Colonic mucosa (tissue), 4 donors: ENCODE data around the gene PEDS1. TPM values are rescaled to one million over a fixed set of nuclear protein-coding genes. Genes with fewer than 3 reads are reported as not detected.
A peak's percentile ranks its signal among the peaks of the same experiment; 100 is the strongest.

Source experiments
- DNase-seq: peaks from one replicate; pipeline ENCODE4 v3.0.0-alpha.2; 2020
- H3K27ac ChIP-seq: fragments of 200-600 bp; one replicate; pipeline ENCODE4 v1.8.0; 2021
- H3K27me3 ChIP-seq: fragments of 200-600 bp; one replicate; pipeline ENCODE4 v1.8.0; 2021
- H3K36me3 ChIP-seq: fragments of 200-600 bp; one replicate; pipeline ENCODE4 v1.8.0; 2021
- H3K4me1 ChIP-seq: fragments of 200-600 bp; one replicate; pipeline ENCODE4 v1.8.0; 2021; ENCODE audit warnings: mild to moderate bottlenecking
- H3K4me3 ChIP-seq: fragments of 200-600 bp; one replicate; pipeline ENCODE4 v1.8.0; 2021
- H3K9ac ChIP-seq, 2 donors: one replicate each; pipeline ENCODE4 v1.7.0; 2013; ENCODE audit warnings: control low read depth in 2 of 2, low read depth in 2 of 2, low read length in 2 of 2
- H3K9me3 ChIP-seq: fragments of 200-600 bp; one replicate; pipeline ENCODE4 v1.8.0; 2021
- intact Hi-C: fragments of 100-400 bp; cut with DNase I; formaldehyde crosslinking; loops from one replicate; pipeline ENCODE4 v1.14.1; 2022
- total RNA-seq, 2 donors: library from RNA; stranded (reverse); fragmentation: NEBNext Ultra II Directional in 1 of 2; extraction: Animal tissue kit (Norgen Biotek cat#: 25700) in 1 of 2; gene quantifications; one replicate each; pipeline ENCODE4 v1.2.1, GENCODE V29; 2021
- TF ChIP-seq, protein P1 (sequence below): fragments of 200-600 bp; IDR thresholded peaks from one replicate; pipeline ENCODE4 v1.8.0; 2022; ENCODE audit warnings: antibody characterized with exemption, mild to moderate bottlenecking
- donor health status: healthy.
- donor health status: DM: no; HTN: no; CAD: no.
- donor health status: DM: no; HTN: no; CAD: no.

Gene PEDS1
- total RNA-seq, 2 donors from 2014 or later = 23.1 to 29.1 TPM

DNA sequence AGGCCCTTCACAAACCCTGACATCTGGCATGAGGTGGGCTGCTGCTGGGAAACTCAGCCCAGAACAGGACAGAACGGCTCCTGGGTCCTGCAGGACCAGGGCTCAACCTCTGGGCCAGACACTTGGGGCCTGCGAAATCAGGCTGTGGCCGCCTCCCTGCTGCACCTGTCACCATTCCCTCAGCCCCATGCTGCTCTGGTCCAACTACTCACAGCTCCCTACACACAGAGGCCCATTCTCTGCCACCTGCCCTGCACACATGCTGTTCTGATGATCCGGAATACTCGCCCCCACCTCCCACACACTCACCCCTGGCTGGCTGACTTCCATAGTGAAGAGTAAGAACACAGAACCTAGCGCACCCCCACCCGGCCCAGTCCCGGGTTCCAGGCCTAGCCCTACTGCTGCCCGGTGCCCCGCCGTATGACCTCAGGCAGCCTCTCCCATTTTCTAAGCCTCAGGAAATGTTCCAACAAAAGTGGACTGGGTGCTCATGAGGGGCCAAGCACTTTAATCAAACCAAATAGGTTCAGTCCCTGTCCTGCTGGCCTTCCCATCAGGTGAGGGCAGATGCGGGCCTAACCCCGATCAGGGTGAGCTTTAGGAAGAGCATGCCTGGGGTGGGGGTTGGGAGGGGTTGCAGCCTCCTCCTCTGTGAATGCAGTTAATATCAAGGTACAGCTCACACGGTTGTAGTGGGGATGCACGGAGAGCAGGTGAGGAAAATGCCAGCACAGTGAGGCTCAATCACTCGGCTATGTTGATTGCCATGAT lies 3.9 kb downstream of the PEDS1 start:
- Histone ChIP-seq H3K9ac (peak overlapping the region in 1 of 2 donors; percentile 63), H3K27ac (peak overlapping the region; percentile 94), H3K4me1 (peaks cover 28% of the 10 kb centered on the region), H3K27me3 (no peaks in the 10 kb centered on the region), H3K36me3 (no peaks in the 10 kb centered on the region), H3K4me3 (no peak overlapping the region), H3K9me3 (no peaks in the 10 kb centered on the region)
- TF ChIP-seq, protein P1, sequence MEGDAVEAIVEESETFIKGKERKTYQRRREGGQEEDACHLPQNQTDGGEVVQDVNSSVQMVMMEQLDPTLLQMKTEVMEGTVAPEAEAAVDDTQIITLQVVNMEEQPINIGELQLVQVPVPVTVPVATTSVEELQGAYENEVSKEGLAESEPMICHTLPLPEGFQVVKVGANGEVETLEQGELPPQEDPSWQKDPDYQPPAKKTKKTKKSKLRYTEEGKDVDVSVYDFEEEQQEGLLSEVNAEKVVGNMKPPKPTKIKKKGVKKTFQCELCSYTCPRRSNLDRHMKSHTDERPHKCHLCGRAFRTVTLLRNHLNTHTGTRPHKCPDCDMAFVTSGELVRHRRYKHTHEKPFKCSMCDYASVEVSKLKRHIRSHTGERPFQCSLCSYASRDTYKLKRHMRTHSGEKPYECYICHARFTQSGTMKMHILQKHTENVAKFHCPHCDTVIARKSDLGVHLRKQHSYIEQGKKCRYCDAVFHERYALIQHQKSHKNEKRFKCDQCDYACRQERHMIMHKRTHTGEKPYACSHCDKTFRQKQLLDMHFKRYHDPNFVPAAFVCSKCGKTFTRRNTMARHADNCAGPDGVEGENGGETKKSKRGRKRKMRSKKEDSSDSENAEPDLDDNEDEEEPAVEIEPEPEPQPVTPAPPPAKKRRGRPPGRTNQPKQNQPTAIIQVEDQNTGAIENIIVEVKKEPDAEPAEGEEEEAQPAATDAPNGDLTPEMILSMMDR = no peak
- intact Hi-C loops = no loop called here
- no peak for DNase-seq

- Histone ChIP-seq H3K27ac (peak overlapping the region; percentile 56), H3K4me1 (peaks cover 28% of the 10 kb centered on the region), H3K9me3 (no peaks in the 10 kb centered on the region), H3K9ac (peak overlapping the region; percentile 50 to 63), H3K4me3 (no peak overlapping the region), H3K36me3 (no peaks in the 10 kb centered on the region), H3K27me3 (no peaks in the 10 kb centered on the region)
- TF ChIP-seq, protein P1 = no peak
- intact Hi-C loops = no loop called here
- DNase-seq = peak; percentile 66
These were observed 6.5 kb downstream of the PEDS1 start for GRCh38 chr20:50146732-50147662.

GRCh38 chr20:50146214-50146613 lies 7.3 kb downstream of the PEDS1 start:
- no peak overlapping the region for H3K4me3 ChIP-seq
- intact Hi-C loops = no loop called here
- H3K4me1 ChIP-seq = peaks cover 20% of the 10 kb centered on the region
- no peaks in the 10 kb centered on the region for H3K36me3 ChIP-seq
- H3K9ac ChIP-seq = peak overlapping the region in 1 of 2 donors; percentile 63
- no peak for DNase-seq
- no peaks in the 10 kb centered on the region for H3K9me3 ChIP-seq
- no peaks in the 10 kb centered on the region for H3K27me3 ChIP-seq
- TF ChIP-seq, protein P1 = no peak
- H3K27ac ChIP-seq = peak overlapping the region; percentile 56

GRCh38 chr20:50145566-50145965 lies 8.0 kb downstream of the PEDS1 start:
- Histone ChIP-seq H3K4me1 (peaks cover 14% of the 10 kb centered on the region), H3K27me3 (no peaks in the 10 kb centered on the region), H3K9me3 (no peaks in the 10 kb centered on the region), H3K9ac (no peak overlapping the region), H3K27ac (no peak overlapping the region), H3K36me3 (no peaks in the 10 kb centered on the region), H3K4me3 (no peak overlapping the region)
- no peak for DNase-seq
- TF ChIP-seq, protein P1 = no peak
- intact Hi-C loops = no loop called here

- no peak overlapping the region for H3K4me3 ChIP-seq
- peak overlapping the region; percentile 4 for H3K27ac ChIP-seq
- intact Hi-C loops = no loop called here
- peaks cover 4% of the 10 kb centered on the region for H3K4me1 ChIP-seq
- H3K9ac ChIP-seq = no peak overlapping the region
- no peaks in the 10 kb centered on the region for H3K27me3 ChIP-seq
- H3K36me3 ChIP-seq = no peaks in the 10 kb centered on the region
- TF ChIP-seq, protein P1 = no peak
- DNase-seq = no peak
- H3K9me3 ChIP-seq = no peaks in the 10 kb centered on the region
These were observed 9.2 kb downstream of the PEDS1 start for GRCh38 chr20:50144362-50144761.
